Activated CD8-positive, alpha-beta memory T cell treated with anti-CD3 and anti-CD28 coated beads, Interleukin-2, amount 50 U/mL, for 1 hour (primary cell): Measurements from ENCODE around the gene MAP1LC3C.
"Not testable (repeated sequence)": the region's sequence is repeated elsewhere in the genome, so short reads cannot be mapped to it uniquely, and the experiment has no call there.

Source experiments
- DNase-seq: peaks from one replicate; pipeline ENCODE4 v3.0.0-alpha.2; 2020; ENCODE audit errors: extremely low read depth

MAP1LC3C gene

DNA sequence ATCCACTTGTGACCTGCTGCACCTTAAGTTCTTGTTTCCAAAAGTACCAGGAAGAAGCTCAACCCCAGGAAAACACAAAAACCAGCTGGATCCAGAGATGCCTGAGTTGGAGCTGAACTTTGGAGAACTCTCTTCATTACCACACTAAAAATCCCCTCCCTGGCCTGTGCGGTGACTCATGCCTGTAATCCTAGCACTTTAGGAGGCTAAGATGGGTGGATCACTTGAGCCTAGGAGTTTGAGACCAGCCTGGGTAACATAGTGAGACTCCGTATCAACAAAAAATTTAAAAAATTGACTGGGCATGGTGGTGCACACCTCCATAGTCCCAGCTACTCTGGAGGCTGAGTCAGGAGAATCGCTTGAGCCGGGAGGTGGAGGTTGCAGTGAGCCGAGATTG, 6.2 kb downstream of the MAP1LC3C start:
- no peak for DNase-seq

DNA sequence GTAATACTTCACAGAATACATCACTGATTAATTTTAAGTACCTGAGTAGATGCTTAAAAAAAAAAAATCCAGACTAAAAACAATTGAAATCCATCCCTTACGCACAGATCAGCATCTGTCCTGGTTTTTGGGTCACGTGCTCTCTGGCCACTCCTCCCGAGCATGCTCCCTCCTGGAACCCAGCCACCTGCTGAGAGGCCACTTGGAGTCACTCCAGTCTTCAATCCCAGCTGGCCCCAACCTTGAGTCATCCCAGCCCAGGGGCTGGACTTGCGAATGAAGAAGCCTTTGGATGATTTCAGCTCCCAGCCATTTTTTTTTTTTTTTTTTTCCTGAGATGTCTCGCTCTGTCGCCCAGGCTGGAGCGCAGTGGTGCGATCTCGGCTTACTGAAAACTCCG, 8.9 kb downstream of the MAP1LC3C start:
- no peak for DNase-seq

DNA sequence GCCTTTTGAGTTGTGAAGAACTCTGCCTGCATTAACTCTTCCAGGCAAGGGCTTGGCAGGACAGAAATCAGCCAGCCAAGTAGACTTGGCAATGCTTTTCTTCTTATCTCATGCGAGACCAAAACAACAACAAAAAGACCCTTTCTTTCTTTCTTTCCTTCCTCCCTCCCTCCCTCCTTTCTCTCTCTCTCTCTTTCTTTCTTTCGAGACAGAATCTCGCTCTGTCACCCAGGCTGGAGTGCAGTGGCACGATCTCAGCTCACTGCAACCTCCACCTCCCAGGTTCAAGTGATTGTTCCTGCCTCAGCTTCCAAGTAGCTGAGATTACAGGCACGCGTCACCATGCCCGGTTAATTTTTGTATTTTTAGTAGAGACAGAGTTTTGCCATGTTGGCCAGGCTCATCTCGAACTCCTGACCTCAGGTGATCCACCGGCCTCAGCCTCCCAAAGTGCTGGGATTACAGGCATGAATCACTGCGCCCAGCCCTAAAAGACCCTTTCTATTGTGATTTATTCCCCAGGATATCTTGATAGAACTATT, 10.4 kb downstream of the MAP1LC3C start:
- not testable (repeated sequence) for DNase-seq

DNA sequence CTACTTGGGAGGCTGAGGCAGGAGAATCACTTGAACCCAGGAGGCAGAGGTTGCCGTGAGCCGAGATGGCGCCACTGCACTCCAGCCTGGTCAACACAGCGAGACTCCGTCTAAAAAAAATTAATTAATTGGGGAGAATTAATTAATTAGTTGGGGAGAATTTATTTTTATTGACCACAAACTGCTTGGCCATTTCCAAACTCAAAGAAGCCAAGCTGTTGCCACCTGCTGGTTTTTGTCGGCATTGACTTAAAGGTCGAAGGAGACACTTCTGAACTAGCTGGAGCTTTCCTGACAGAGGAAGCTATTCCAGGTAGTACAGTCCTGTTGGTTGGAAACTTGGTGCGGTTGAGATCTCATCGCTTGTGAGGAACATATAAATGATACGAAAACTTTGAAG, 13.1 kb downstream of the MAP1LC3C start:
- no peak for DNase-seq

DNA sequence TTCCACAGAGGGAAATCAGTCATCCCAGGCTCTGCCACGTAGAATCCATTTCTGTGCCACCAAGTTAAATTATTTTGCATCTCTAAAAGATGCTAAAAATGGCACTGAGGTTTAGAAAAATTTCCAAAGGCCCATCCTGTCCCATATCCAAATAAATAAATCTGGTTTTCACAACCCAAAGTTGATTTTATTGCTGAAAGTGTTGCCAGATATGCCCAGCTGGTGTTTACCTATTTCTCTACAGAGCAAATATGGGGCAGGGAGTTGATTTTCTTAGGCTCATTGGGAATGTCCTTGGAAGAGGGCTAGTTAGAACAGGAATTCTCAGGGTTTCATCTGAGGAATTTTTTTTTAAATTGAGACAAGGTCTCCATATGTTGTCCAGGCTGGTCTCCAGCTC, 19.0 kb downstream of the MAP1LC3C start:
- no peak for DNase-seq

DNA sequence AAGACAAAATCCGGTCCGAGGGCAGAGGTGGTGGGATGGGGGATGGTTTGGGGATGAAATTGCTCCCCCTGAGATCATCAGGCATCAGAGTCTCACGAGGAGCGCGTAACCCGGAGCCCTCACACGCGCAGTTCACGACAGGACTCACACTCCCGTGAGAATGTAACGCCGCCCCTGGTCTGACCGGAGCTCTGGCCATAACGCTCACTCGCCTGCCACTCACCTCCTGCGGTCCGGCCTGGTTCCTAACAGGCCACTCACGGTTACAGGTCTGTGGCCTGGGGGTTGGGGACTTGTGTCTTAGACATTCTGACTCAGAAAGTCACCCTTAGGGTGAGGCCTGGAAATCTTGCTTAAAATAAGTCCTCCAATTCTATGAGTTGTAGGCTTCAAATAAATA, 19.8 kb downstream of the MAP1LC3C start:
- DNase-seq, result no peak

DNA sequence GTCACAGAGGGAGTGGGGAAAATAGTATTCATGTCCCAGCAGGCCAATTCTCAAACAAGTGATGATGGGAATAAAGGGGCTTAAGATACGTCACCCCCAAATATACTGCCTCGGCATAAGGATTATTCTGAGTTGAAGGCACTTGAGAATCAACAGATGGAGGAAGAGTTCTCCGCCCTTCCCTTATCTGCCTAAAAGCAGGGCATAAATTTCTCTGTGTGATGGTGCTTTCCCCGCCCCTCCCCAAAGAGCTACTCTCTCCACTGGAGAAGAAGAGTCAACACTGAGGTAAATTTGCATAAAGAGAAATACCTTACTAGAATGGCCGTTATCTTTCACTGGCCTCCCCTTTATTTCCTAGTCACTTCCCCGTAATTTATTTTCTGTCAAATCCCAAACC, 22.7 kb downstream of the MAP1LC3C start:
- DNase-seq, result no peak

DNA sequence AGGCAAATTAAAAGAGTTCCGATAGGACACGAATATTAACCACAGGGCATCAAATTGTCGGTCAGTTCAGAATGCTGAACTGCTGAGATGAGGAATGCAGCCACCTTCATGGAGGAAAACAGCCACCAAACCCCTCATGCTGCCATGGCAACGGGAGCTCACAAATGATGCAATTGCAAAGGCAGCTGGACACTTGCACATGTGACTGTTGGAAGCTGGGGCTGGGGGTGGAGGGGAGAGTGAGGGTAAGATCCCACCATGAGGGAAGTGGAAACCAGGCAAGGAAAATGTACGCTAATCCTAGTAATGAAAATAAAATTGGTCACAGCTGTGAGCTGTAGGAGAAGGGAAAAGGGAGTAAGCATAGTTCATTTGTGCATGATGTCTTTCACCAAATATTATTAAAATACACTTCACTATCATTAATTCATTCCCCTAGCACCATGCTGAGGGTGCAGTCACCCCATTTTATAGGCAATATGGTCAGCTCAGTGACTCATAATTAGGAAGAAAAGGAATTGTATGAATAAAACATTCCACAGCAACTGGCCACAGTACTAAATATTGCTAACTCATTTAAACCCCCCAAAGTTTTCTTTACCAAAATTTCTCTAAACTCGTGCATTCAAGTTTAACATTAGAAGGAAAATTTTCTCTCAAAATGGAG, 26.1 kb downstream of the MAP1LC3C start:
- no peak for DNase-seq

DNA sequence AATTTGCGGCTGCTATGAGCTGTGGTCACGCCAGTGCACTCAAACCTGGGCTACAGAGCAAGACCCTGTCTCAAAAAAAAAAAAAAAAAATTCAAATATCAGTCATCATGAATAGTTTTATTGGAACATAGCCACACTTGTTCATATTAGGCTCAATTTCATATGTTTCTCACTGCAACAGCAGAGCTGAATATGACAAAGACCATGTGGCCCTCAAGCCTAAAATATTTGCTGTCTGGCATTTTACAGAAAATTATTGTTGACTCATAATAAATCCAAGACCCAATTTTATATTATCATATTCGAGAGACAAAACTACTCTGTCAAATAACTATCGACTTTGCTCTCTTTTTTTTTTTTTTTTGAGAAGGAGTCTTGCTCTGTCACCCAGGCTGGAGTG, 30.3 kb downstream of the MAP1LC3C start:
- no peak for DNase-seq

DNA sequence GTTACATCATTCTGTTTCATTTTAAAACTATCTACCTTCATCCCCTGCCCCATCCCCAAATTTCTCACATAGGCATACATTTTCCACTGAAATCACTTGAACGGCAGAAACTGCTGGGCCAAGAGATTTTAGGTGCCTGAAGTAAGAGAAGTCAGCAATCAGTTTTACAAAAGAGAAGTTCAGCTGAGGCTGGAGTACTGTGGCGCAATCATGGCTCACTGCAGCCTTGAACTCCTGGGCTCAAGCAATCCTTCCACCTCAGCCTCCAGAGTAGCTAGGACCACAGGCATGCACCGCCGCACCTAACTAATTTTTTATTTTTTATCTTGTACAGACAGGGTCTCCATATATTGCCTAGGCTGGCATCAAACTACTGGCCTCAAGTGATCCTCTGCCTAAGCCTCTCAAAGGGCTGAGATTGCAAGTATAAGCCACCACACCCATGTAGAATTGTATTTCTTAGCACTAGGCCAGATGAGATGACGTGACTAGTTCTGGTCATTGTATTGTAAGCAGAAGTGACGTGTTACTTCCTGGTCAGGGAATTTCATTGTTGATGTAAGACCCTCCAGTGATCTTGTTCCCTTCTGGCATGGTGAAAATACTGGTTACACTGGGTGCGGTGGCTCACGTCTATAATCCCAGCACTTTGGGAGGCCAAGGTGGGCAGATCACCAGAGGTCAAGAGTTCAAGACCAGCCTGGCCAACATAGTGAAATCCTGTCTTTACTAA, 34.2 kb downstream of the MAP1LC3C start:
- no peak for DNase-seq

DNA sequence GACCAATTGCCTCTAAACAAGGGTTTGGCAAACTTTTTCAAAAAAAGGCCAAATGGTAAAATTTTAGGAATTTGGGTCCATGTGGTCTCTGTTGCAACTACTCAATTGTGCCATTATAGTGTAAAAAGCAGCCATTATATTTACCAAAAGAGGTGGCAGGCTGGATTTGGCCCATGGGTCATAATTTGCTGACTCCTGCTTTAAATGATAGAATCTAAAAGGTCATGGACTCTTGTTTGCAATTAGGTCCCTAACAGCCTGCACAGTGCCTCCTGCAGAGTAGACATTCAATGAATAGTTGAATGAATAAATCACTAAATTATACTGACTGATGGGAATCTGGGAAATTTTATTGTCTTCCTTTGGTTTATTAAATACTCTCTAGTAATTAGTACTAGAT, 35.2 kb downstream of the MAP1LC3C start:
- DNase-seq, result no peak

DNA sequence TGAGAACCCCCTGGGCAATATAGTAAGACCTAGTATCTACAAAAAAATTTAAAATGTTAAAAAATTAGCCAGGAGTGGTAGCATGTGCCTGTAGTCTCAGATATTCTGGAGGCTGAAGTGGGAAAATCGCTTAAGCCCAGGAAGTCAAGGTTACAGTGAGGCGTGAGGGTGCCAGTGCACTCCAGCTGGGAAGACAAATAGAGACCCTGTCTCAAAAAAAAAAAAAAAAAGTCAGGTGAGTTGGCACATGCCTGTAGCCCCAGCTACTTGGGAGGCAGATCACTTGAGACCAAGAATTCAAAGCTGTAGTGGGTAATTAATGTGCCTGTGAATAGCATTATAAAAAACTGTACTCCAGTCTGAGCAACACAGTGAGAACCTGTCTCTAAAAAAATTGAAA, 36.7 kb downstream of the MAP1LC3C start:
- DNase-seq, result no peak

DNA sequence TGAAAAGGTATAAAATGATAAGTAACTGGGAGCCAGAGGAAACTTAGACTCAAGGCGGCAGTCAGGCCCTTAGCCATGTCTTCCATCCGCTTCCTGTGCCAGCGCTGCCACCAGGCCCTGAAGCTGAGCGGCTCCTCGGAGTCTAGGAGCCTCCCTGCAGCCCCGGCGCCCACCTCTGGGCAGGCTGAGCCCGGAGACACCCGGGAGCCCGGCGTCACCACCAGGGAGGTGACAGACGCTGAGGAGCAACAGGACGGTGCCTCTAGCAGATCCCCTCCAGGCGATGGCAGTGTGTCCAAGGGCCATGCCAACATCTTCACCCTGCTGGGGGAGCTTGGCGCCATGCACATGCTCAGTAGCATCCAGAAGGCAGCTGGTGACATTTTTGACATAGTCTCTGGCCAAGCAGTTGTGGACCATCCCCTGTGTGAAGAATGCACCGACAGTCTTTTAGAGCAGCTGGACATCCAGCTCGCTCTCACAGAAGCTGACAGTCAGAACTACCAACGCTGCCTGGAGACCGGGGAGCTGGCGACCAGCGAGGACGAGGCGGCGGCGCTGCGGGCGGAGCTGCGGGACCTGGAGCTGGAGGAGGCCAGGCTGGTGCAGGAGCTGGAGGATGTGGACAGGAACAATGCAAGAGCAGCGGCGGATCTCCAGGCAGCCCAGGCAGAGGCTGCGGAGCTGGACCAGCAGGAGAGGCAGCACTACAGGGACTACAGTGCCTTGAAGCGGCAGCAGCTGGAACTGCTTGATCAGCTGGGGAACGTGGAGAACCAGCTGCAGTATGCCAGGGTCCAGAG, 41.0 kb downstream of the MAP1LC3C start, which contains the start of gene BECN2:
TSS of gene BECN2 (plus strand) at position 76 of the 803 bp plus-strand sequence. CDS start at position 76, 0 bp downstream.
- DNase-seq, result no peak

DNA sequence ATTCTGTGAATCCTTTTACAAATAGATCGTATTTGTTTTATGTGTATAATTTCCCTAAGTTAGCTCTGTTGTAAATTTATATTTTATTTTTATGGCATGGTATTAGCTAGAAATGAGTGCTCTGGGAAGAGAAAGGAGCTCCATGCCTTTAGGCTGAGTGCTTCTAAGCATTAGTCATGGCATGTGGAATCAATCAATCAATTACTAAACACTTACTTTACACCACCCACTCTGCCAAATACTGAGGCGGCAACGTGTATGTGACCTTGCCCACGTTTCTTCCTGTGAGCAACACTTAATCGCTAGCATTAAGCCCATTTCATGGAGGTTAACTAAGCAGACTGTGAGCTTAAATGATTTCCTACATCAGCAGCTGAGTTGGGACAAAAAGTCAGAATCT, 48.5 kb downstream of the MAP1LC3C start:
- DNase-seq, result no peak

DNA sequence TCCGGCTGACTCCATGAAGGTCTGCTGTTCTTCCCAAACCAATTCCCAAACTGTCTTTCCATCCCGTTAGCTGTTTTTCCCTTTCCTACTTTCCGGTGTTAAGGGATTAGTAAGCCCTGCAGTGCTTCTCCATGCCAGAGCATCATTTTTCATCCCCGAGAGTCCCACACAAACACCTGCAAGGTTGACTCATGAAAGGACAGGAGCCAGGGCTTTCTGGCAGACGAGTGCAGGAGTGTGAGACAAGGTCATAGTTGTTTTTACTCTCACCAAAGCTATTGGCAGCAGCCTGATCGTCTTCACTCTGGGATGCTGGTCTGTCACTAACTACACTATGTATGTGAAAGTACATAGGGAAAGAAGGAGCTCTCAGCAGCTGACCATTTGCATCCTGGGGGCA, 51.5 kb downstream of the MAP1LC3C start:
- no peak for DNase-seq
